HG03521 (cell line): ENCODE results near the gene MFGE8.
"Not testable (repeated sequence)": the region's sequence is repeated elsewhere in the genome, so short reads cannot be mapped to it uniquely, and the experiment has no call there.

Experiments used
- ATAC-seq: cut with Tn5 transposase; IDR thresholded peaks from one replicate; pipeline ENCODE4 v1.9.1; 2021; ENCODE audit warnings: mild to moderate bottlenecking, moderate library complexity; ENCODE audit not compliant: unreplicated experiment

The MFGE8 gene, protein sequence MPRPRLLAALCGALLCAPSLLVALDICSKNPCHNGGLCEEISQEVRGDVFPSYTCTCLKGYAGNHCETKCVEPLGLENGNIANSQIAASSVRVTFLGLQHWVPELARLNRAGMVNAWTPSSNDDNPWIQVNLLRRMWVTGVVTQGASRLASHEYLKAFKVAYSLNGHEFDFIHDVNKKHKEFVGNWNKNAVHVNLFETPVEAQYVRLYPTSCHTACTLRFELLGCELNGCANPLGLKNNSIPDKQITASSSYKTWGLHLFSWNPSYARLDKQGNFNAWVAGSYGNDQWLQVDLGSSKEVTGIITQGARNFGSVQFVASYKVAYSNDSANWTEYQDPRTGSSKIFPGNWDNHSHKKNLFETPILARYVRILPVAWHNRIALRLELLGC

DNA sequence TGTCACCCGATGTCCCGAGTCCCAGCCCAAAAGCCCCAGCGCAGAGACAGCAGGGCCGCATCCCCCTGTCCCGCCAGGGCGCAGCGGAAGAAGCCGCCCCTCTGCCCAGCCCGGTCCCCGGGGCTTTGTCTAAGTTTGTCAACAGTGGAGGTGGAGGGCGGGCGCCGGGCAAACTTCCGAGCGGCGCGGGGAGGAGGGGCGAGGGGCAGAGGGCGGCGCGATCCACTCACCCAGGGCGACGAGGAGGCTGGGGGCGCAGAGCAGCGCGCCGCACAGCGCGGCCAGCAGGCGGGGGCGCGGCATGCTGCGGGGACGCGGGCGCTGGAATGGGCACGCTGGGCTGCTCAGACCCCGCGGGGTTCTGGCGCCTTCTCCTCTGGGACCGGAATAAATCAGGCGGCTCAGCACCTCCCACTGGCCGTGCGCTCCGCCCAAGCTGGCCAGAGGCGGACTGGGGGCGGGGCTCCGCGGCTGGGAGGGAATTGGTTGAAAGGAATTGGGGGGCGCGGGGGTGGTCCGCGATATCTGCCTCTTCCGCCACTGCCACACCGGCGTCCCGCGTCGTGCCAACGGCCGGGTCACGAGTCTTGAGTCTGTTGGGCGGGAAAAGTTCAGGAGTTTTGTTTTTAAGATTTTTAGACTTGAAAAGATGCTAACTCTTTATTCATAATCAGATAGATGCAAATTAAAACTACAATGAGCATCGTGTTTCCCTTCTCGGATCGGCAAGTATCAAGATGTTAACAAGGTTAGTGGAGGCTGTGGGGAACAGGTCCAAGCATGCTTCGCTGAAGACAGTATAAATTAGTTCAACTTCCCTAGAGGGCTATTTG lies at the start of gene MFGE8:
MFGE8 (minus strand) TSS at position 363 of the 833 bp plus-strand sequence; CDS start at position 303, 60 bp downstream.
- ATAC-seq, result peak; percentile 61

DNA sequence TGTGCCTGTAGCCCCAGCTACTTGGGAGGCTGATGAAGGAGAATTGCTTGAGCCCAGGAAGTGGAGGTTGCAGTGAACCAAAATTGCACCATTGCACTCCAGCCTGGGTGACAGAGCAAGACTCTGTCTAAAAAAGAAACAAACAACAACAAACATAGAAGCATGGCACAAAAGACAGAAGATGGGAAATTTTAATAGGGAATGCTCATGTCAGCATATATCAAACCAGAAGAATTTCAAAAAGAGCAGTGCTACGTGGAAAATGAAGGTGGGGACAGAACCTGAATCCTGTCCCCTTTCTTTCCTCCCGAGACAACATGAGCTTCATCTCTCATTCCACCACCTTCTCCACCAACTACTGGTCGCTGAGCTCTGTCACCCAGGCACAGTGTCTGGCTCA lies 46.3 kb upstream of the MFGE8 start:
- ATAC-seq, result no peak

DNA sequence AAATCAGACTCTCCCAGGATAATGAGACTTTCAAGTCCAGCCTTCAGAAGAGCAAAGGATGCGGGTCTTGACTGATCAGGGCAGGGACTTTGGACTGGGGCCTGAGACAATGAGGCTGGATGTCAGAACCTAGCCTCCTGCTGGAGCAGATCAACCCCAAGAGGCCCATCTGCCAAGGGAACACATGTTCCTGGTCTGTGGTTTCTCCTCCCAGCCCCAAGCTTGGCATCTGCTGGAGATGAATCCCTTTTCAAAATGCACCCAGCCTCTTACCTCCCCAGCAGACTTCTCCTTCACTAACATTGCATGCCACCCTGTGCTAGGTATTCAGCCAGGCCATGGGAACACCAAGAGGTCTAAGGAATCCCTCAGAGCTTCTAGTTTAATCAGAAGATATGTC lies 43.7 kb upstream of the MFGE8 start:
- no peak for ATAC-seq

DNA sequence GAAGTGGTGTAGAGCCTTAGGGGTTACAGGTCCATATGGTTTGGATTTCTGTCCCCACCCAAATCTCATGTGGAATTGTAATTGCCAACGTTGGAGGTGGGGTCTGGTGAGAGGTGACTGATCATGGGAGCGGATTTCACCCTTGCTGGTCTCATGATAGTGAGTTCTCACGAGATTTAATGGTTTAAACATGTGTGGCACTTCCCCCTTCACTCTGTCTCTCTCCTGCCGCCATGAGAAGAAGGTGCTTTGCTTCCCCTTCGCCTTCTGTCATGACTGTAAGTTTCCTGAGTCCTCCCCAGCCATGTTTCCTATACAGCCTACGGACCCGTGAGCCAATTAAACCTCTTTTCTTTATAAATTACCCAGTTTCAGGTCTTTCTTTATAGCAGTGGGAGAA lies 43.1 kb upstream of the MFGE8 start:
- no peak for ATAC-seq

DNA sequence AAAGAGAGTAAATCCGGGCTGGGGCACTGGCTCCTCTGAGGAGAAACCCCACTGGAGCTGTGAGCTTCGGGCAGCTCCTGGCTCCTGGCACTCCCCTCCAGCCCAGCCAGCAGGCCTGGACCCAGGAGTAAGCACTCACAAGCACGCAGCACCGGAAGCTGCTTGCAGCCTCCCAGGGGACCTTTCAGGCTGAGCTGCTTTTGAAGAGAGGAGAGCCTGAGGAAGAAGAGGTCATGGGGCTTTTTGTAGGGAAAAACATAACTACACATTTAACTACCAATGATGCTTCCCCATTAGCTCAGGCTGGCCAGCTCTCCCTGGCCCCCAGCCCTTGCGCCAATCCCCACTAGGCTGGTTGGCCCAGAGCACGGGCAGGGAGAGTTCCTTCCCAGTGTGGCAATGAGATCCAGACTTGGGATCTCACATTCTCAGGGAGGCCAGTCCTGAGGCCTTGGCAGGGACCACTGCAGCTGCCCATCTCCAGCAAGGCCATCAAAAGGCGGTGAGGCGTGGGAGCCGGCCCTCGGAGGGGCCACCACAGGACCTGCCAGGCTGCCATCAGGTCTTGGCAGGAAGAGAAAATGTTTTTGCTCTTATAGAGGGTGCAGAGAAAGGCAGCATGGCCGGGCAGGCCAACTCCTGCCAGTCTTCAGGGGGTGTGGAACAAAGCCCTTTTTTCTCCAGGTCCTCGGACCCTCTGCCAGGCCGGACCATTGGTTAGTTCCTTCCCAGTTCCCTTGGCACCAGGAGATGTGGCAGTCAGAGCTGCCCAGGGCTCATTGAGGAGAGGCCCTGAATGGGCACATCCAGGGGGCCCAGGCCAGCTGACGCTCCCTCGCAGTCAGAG lies 41.5 kb upstream of the MFGE8 start:
- ATAC-seq, result no peak

DNA sequence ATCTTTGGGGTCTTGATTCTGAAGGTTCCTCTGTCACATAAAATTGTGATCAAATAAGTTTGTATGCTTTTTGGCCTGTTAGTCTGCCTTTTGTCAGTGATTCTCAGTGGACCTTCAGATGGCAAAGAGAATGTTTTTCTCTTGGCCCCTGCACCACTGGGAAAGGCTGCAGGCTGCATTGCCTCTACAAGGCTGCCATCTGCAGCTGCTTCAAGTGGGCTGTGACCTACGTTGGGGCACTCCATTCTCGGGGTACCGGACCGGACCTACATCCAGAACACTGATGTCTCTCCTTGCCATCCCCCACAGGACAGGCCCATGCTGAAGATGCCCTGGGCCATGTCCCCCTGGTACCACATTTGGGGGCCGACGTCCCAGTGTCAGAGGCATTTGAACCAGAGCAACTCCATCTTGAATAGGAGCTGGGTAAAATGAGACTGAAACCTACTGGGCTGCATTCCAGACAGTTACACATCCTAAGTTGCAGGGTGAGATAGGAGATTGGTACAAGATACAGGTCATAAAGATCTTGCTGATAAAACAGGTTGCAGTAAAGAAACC lies 37.5 kb upstream of the MFGE8 start:
- no peak for ATAC-seq

DNA sequence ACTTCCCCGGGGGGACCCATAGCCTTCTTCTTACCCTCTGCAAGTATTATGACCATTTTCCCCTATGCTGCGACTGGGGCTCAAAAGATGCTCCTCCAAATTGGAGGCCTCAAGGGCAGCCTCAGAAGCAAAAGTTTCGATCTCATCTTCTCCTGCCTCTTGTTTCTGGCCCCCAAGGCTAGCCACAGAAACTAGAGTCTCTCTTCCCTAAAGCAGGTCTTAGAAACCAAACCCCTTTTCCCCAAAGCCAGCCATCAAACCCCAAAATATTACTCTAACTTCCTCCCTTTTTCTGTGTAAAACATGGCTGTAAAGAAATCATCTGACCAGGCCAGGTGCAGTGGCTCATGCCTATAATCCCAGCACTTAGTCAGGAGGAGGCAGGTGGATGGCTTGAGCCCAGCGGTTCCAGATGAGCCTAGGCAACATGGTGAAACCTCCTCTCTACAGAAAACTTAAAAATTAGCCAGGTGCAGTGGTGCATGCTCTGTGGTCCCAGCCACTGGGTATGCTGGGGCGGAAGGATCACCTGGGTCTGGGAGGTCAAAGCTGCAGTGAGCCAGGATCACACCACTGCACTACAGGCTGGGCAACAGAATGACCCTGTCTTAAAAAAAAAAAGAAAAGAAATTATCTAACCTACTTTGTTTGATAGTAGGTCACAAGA lies 36.7 kb upstream of the MFGE8 start:
- peak; percentile 57 for ATAC-seq

DNA sequence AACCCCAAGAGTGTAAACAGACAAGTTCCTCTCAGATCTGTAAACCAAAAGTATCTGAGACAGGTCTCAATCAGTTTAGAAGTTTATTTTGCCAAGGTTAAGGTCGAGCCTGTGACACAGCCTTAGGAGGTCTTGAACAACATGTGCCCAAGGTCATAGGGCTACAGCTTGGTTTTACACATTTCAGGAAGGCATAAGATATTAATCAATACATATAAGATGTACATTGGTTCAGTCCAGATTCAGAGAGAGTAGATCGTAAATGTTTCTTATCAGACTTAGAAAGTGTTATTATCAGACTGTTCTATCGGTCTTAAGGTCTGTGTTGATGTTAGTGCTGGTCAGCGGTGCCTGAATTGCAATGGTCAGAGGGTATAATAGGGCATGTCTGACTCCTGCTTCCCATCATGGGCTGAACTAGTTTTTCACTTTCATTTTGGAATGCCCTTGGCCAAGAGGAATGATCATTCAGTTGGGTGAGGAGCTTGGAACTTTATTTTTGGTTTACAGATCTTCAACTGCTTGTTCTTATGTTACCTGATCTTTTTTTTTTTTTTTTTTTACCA lies 27.0 kb upstream of the MFGE8 start:
- ATAC-seq, result no peak

DNA sequence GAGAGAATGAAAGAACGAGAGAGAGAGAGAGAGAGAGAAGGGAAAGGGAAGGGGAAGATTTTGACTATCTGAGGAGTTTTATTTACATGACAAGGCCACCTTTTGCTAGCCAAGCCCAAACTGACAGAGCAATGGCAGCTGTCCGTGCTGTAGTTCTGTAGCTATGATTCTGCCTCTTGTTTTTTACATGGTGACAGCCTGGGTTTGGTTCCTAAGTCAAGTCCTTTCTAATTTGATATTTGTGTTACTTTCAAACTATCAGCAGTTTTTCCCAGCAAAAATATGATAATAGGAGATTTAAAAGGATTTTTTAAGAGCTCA lies 26.3 kb upstream of the MFGE8 start:
- no peak for ATAC-seq

DNA sequence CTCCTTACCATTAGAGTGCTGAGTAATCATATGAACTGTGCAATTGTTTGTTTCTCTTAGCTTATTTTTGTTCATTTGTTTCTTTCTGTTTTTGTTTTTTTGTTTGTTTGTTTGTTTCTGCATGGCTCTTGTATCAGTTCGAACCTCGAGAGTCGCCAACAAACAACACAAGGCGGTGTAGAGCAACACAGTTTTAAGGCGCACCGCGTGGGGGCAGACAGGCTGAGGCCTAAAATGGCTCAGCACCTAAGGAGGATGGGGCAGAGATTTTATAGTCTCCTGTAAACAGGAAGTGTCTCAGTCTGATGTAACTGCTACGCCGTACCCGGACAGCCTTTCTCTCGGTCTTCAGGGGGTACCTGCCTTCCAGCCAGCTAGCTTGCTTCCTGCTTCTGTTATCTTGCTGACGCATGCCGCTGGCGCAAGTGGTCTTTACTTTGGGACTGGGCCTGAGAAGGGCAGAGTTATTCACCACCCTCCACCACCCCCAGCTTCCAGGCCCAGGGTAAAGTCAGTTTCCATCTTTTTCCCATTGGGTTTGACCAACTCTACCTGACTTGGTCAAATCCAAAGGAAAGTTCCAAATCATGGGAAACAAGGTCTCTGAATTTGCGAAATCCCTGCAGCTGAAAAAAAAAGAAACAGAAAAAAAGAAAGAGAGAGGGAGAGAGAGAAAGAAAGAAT lies 25.8 kb upstream of the MFGE8 start:
- ATAC-seq, result no peak

DNA sequence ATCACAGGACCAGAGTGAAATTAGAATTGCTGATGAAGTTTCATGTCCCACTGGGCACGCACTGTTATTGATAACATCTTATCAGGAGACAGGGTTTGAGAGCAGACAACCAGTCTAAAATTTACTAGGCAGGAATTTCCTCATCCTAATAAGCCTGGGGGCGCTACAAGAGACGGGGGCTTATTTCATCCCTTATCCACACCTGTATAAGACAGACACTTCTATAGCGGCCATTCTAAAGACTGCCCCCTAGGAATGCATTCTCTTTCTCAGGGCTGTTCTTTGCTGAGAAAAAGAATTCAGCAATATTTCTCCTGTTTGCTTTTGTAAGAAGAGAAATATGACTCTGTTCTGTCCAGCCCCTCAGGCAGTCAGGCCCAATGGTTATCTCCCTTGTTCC lies 21.3 kb upstream of the MFGE8 start:
- not testable (repeated sequence) for ATAC-seq

DNA sequence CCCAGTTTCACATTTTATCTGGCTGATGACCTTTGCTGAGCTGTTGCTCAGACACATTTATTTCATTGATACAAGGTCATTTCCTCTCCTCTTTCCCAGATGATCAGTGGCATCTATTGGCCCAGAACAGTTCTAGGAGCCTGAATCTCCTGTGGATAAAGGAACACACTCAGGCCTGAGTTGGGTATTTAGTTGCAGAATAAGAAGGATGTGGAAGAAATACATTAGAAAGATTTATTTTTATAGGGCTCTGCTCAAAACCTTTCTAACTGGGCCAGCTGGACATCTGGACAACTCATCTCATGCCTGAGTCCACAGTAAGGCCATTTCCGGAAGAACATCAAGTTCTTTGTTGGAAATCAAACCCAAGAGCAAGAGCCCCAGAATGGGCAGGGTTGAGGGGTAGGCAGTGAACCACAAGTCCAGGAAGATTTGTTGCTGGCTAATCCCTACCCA lies 19.7 kb upstream of the MFGE8 start:
- no peak for ATAC-seq

DNA sequence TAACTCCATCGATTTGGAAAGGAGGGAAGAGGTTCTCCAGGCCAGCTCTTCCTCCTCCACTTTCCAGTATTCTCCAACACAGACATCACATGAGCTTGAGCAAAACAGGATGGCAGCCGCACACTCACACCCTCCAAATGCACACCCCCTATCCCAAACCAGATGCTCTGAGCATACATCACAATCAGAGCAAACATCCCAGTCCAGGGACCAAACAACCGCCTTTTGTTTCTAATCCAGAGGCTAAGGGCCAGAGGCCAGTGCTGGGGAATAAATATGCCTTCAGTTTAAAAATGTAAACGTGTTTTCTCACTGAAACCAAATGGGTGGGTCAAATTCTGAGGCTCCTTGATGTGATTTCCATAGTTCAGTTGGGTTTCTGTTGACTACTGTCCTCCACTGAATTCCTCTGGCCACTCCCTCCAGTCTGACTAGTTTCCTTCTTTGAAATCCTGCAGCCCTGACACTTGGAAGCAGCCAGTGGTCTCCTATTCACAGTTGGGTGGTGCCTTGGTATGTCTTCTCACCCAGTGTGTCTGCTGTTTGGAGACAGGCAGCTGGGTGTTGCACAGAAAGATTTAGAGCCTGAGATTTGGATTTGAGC lies 19.2 kb upstream of the MFGE8 start:
- no peak for ATAC-seq

DNA sequence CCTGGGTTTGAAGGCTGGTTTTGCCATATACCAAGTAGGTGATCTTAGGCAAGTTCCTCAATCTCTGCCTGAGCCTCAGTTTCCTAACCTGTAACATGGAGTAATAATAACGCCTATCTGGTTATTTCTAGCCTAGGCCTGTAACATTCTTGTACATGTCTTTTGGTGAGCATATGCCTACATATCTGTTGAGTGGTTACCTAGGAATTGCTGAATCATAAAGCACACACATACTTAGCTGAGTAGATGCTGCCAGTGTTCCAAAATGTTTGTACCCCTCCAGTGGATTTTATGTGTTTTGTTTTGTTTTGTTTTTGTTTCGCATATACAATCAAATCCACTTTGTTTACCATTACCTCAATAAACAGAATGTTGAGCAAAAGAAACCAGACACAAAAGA lies 17.4 kb upstream of the MFGE8 start:
- ATAC-seq, result no peak

DNA sequence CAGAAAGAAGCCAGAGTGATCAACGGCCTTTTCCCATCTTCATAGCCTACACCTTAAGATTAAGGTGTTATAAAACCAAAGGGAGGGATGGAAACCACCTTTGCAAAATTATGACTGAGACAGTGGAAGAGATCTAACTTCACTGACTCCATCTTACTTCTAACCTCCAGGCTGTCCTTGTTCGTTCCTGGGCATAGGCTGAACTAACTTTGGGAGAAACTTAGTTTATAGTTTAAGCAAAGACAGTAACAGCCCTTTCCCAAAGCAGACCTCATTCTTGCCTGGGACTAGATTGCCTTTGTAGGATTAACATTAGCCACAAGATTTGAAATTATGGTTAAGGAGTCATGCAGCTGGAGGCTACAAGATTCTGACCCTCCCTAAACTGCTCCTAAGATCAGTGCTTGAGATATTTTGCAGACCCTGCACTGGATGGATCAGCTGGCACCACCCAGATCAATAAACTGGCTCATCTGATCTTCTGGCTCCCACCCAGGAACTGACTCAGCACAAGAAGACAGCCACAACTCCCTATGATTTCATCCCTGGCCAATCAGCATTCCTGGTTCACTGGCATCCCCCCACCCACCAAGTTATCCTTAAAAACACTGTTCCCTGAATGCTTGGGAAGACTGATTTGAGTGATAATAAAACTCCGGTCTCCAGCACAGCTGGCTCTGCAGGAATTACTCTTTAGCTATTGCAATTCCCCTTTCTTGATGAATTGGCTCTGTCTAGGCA lies 16.3 kb upstream of the MFGE8 start:
- ATAC-seq, result not testable (repeated sequence)

DNA sequence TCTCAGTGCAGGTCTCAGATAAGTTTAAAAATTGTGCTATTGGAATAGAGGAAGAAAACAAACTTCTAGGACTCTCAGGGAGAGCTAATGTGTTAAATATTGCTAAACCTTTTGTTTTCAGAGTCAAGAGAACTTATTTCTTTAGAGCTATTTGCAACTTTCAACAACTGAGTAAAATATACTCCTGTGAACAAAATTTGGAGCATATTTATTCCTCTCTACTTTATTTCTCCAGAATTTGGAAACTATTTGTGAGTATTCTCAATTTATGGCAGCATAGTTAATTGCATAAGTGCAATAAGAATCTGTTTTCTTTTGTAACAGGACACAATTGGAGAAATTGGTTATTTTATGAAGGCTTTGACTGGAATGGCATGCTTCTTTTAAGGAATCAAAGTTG lies 15.0 kb upstream of the MFGE8 start:
- not testable (repeated sequence) for ATAC-seq

DNA sequence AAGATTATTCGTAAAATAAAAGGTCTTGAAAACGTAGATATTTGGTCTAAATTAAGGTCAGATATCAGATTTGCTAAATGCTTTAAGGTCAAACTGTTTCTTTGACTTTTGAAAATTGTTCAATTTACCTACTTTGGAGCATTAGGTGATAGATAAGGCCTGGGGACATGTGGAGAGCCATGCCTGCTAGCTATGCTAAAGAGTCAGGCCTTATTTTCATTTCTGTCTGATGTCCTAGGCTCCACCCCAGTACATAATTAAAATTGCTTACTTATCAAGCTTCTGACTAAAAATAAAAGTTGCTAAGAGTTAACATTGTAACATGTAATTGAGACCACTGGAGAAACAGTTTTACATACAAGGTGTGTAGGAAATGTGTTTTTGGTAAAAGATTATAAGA lies 12.5 kb upstream of the MFGE8 start:
- ATAC-seq, result not testable (repeated sequence)

DNA sequence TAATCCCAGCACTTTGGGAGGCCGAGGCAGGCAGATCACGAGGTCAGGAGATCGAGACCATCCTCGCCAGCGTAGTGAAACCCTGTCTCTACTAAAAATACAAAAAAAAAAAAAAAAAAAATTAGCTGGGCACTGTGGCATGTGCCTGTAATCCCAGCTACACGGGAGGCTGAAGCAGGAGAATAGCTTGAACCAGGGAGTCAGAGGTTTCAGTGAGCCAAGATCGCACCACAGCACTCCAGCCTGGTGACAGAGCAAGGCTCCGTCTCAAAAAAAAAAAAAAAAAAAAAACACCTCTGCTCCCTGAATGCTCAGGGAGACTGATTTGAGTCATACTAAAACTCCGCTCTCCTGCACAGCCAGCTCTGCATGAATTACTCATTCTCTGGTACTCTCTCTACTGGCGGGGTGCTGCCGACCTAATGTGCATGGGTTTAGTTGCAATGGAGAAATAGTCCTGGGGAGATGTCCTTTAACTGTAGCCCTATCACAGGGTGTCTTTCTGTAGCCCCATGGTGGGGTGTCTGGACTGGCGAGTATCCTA lies 7.8 kb upstream of the MFGE8 start:
- ATAC-seq, result not testable (repeated sequence)
